GM12875 (cell line): Measurements from ENCODE around the gene NR3C1.

ENCODE experiments used
- H3K4me3 ChIP-seq: one replicate; pipeline ENCODE4 v1.5.1; 2011; ENCODE audit warnings: low read depth, low read length, control low read depth
- TF ChIP-seq, protein P1 (sequence below): IDR thresholded peaks from 2 replicates; pipeline ENCODE4 v1.5.1; 2011; ENCODE audit warnings: low read depth, mild to moderate bottlenecking, control low read depth, inconsistent platforms, low read length, moderate library complexity, borderline replicate concordance; ENCODE audit not compliant: insufficient read depth

The NR3C1 gene

GRCh38 chr5:143426437-143426991 is 23.0 kb upstream of the NR3C1 start:
- TF ChIP-seq, protein P1, sequence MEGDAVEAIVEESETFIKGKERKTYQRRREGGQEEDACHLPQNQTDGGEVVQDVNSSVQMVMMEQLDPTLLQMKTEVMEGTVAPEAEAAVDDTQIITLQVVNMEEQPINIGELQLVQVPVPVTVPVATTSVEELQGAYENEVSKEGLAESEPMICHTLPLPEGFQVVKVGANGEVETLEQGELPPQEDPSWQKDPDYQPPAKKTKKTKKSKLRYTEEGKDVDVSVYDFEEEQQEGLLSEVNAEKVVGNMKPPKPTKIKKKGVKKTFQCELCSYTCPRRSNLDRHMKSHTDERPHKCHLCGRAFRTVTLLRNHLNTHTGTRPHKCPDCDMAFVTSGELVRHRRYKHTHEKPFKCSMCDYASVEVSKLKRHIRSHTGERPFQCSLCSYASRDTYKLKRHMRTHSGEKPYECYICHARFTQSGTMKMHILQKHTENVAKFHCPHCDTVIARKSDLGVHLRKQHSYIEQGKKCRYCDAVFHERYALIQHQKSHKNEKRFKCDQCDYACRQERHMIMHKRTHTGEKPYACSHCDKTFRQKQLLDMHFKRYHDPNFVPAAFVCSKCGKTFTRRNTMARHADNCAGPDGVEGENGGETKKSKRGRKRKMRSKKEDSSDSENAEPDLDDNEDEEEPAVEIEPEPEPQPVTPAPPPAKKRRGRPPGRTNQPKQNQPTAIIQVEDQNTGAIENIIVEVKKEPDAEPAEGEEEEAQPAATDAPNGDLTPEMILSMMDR, result no peak
- H3K4me3 ChIP-seq, result no peak overlapping the region

DNA sequence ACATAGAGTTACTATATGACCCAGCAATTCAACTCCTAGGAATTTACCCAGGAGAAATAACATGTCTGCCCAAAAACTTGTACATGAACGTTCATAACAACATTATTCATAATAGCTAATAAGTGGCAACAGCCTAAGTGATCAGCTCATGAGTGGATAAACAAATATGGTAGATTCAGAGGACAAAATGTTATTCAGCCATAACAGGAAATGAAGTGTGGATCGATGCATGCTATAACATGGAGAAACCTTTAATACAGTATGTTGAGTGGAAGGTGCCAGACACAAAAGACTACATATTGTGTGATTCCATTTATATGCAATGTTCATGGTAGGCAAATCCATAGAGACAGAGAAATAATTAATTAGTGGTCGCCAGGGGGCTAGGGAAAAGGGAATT is 22.3 kb upstream of the NR3C1 start:
- TF ChIP-seq, protein P1, result no peak
- no peak overlapping the region for H3K4me3 ChIP-seq

GRCh38 chr5:143418140-143418866 is 14.8 kb upstream of the NR3C1 start:
- TF ChIP-seq, protein P1, result no peak
- H3K4me3 ChIP-seq, result no peak overlapping the region

- TF ChIP-seq, protein P1, result no peak
Measured at GRCh38 chr5:143417503-143418139, 14.1 kb upstream of the NR3C1 start.

DNA sequence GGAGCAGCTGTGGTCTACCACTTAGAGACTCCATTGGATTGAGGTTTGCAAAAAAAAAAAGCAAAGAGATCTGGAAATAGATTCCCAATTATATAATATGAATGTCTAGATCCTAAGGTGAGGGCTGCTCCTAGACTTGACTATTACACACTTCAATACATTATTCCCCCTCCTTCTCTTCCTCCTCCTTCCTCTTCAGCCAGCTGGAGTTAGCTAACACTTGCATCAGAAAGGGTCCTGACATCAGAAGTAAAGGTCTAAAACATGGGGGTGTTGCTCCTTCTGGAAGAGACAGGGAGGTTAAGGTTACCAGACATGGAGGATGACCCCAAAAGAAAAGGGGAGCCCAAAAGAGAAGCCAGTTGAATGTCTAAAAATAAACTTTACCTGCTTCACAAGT is 12.9 kb upstream of the NR3C1 start:
- TF ChIP-seq, protein P1, result no peak
- H3K4me3 ChIP-seq, result no peak overlapping the region

More at GRCh38 chr5:143417503-143418139, 14.1 kb upstream of the NR3C1 start:
- H3K4me3 ChIP-seq, result no peak overlapping the region

- TF ChIP-seq, protein P1, result no peak
- H3K4me3 ChIP-seq, result no peak overlapping the region
Measured at GRCh38 chr5:143413958-143414669, 10.6 kb upstream of the NR3C1 start.
